Measurements from ENCODE around the gene TNPO3.
A peak's percentile ranks its signal among the peaks of the same experiment; 100 is the strongest.
"Not testable (repeated sequence)": the region's sequence is repeated elsewhere in the genome, so short reads cannot be mapped to it uniquely, and the experiment has no call there.

The TNPO3 gene

DNA sequence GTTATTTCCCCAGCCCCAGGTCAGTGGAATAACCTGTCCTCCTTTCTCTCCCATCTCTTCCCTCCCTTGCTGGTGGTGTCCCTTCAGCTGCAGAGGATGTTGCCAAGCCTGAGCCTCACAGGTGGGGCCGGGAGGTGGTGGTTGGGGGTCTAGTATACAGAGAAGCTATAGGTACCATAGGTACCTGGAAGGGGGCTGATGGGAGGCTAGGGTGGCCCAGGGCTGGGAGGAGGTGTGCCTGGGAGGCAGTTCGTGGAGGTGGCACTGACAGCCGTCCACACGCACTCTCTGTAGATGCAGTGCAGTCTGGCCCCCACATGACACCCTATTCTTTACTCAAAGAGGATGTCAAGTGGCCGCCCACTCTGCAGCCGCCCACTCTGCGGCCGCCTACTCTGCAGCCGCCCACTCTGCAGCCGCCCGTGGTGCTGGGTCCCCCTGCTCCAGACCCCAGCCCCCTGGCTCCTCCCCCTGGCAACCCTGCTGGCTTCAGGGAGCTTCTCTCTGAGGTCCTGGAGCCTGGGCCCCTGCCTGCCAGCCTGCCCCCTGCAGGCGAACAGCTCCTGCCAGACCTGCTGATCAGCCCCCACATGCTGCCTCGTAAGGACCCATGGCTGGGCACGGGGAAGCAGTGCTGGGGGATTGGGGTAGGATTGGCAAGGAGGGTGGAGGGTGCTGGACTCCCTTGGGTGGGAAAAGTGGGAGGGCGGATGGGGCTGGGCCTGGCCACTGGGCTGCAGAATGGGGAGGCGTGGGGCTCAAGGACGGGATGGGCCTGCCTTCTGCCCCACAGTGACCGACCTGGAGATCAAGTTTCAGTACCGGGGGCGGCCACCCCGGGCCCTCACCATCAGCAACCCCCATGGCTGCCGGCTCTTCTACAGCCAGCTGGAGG lies 107.7 kb downstream of the TNPO3 start:
- no peak overlapping the region for H3K27ac ChIP-seq (ENCODE audit: low read length)
- no peaks in the 10 kb centered on the region for H3K4me1 ChIP-seq (ENCODE audit: control insufficient read depth, insufficient read depth, low read length)
- peaks cover 0 to 3% of the 10 kb centered on the region in 2 donors for H3K36me3 ChIP-seq (ENCODE audit: control insufficient read depth in 2 of 2, insufficient read depth in 2 of 2, low read length in 2 of 2)
- H3K9ac ChIP-seq (ENCODE audit: low read length in 2 of 2) = no peak overlapping the region
- H3K4me3 ChIP-seq (ENCODE audit: low read length in 2 of 2) = no peak overlapping the region
- H3K9me3 ChIP-seq (ENCODE audit: control insufficient read depth in 2 of 2, low read length in 2 of 2) = no peaks in the 10 kb centered on the region
- H3K27me3 ChIP-seq (ENCODE audit: control insufficient read depth in 1 of 2, insufficient read depth in 2 of 2, low read length in 2 of 2) = peaks cover 0 to 2% of the 10 kb centered on the region in 2 donors

DNA sequence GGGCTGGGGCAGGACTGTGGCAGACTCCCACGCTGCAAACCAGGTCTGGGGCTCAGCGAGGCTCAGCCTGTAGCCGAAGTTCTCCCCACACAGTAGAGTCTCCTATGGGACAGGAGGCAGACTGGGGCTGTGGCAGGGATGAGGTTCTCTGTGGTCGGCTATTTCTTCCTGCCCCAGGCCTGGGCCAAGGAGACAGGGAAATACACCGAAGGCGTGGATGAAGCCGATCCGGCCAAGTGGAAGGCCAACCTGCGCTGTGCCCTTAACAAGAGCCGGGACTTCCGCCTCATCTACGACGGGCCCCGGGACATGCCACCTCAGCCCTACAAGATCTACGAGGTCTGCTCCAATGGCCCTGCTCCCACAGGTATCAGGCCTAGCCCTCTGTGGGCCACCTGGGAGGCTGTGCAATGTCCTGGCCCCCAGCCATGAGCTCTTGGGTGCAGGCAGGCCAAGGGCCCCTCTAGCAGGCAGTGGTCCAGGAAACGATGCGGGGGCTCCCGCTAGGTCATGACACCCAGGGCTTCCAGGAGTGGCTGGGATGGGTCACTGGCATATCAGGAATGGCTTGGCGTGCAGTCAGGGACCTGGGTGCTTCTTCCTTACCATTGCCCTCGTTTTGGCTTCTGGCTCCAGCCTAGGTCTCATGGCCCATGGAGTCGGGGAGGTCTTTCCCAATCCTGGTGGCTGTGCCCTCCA lies 109.1 kb downstream of the TNPO3 start:
- H3K36me3 ChIP-seq (ENCODE audit: control insufficient read depth in 2 of 2, insufficient read depth in 2 of 2, low read length in 2 of 2) = no peaks in the 10 kb centered on the region
- H3K9me3 ChIP-seq (ENCODE audit: control insufficient read depth in 2 of 2, low read length in 2 of 2) = no peaks in the 10 kb centered on the region
- H3K27me3 ChIP-seq (ENCODE audit: control insufficient read depth in 1 of 2, insufficient read depth in 2 of 2, low read length in 2 of 2) = peaks cover 0 to 2% of the 10 kb centered on the region in 2 donors
- no peak overlapping the region for H3K27ac ChIP-seq (ENCODE audit: low read length)
- no peak overlapping the region for H3K4me3 ChIP-seq (ENCODE audit: low read length in 2 of 2)
- no peak overlapping the region for H3K9ac ChIP-seq (ENCODE audit: low read length in 2 of 2)
- no peaks in the 10 kb centered on the region for H3K4me1 ChIP-seq (ENCODE audit: control insufficient read depth, insufficient read depth, low read length)

DNA sequence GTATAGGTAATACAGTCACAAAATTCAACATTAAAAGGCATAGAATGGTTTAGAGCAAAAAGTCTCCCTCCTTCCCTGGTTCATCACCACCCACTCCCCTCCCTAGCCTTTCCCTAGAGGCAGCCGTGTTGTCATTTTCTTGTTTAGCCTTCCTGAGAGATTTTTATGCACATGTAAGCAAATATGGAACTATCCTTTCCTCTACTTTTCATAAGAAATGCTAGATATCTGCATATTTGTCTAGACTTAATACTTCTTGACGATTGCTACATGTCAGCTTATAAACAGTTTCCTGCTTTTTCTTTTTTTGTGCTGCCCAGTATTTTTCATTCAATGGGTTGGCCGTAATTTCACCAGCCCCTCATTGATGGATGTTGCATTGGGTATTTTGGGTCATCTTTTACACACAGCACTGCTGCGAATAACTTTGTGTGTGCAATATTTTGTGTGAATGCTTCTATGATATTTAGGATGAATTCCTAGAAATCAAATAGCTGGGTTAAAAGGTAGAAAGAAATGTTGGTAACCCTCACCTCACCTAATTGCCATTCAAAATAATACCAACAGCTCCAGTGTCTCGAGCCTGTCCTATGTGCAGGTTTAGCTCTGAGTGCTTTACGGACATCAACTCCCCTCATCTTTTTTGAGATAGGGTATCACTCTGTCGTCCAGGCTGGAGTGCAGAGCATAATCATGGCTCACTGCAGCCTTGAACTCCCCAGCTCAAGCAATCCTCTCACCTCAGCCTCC lies 110.2 kb downstream of the TNPO3 start:
- H3K4me1 ChIP-seq (ENCODE audit: control insufficient read depth, insufficient read depth, low read length) = no peaks in the 10 kb centered on the region
- no peak overlapping the region for H3K9ac ChIP-seq (ENCODE audit: low read length in 2 of 2)
- peaks cover 2 to 4% of the 10 kb centered on the region in 2 donors for H3K27me3 ChIP-seq (ENCODE audit: control insufficient read depth in 1 of 2, insufficient read depth in 2 of 2, low read length in 2 of 2)
- no peaks in the 10 kb centered on the region for H3K9me3 ChIP-seq (ENCODE audit: control insufficient read depth in 2 of 2, low read length in 2 of 2)
- H3K36me3 ChIP-seq (ENCODE audit: control insufficient read depth in 2 of 2, insufficient read depth in 2 of 2, low read length in 2 of 2) = no peaks in the 10 kb centered on the region
- no peak overlapping the region for H3K27ac ChIP-seq (ENCODE audit: low read length)
- no peak overlapping the region for H3K4me3 ChIP-seq (ENCODE audit: low read length in 2 of 2)

DNA sequence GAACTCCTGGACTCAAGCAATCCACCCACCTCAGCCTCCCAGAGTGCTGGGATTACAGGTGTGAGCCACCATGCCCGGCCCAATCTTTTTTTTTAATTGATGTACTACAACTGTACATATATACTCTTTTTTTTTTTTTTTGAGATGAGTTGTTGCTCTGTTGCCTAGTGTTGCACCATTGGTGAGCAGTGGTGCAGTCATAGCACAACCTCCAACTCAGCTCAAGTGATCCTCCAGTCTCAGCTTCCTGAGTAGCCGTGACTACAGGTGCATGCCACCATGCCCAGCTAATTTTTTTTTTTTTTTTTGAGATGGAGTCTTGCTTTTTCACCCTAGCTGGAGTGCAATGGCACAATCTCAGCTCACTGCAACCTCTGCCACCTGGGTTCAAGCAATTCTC lies 111.7 kb downstream of the TNPO3 start:
- not testable (repeated sequence) for H3K4me1 ChIP-seq (ENCODE audit: control insufficient read depth, insufficient read depth, low read length); H3K9ac ChIP-seq (ENCODE audit: low read length in 2 of 2); H3K4me3 ChIP-seq (ENCODE audit: low read length in 2 of 2); H3K27ac ChIP-seq (ENCODE audit: low read length); H3K36me3 ChIP-seq (ENCODE audit: control insufficient read depth in 2 of 2, insufficient read depth in 2 of 2, low read length in 2 of 2); H3K9me3 ChIP-seq (ENCODE audit: control insufficient read depth in 2 of 2, low read length in 2 of 2)
- H3K27me3 ChIP-seq (ENCODE audit: control insufficient read depth in 1 of 2, insufficient read depth in 2 of 2, low read length in 2 of 2) = peaks cover 8 to 16% of the 10 kb centered on the region in 2 donors

DNA sequence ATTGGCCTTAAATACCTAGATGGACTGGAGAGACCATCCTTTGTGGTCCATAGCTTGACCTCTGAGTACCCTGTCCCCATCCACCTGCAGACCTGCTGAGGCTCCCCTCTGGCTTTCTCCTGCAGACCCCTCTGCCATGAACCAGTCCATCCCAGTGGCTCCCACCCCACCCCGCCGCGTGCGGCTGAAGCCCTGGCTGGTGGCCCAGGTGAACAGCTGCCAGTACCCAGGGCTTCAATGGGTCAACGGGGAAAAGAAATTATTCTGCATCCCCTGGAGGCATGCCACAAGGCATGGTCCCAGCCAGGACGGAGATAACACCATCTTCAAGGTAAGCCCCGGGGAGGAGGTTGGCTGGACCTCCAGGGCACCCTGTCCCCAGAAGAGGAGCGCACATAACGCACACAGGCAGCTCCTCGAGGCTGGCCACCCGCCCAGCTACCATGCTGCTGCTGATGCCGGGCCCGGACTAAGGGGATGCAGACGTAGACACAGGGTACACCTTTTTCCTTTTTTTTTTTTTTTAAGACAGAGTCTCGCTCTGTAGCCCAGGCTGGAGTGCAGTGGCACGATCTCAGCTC lies 112.9 kb downstream of the TNPO3 start:
- Histone ChIP-seq H3K4me3 (ENCODE audit: low read length in 2 of 2) (no peak overlapping the region), H3K27me3 (ENCODE audit: control insufficient read depth in 1 of 2, insufficient read depth in 2 of 2, low read length in 2 of 2) (peaks cover 13 to 24% of the 10 kb centered on the region in 2 donors), H3K27ac (ENCODE audit: low read length) (no peak overlapping the region), H3K9ac (ENCODE audit: low read length in 2 of 2) (no peak overlapping the region), H3K9me3 (ENCODE audit: control insufficient read depth in 2 of 2, low read length in 2 of 2) (no peaks in the 10 kb centered on the region), H3K36me3 (ENCODE audit: control insufficient read depth in 2 of 2, insufficient read depth in 2 of 2, low read length in 2 of 2) (no peaks in the 10 kb centered on the region), H3K4me1 (ENCODE audit: control insufficient read depth, insufficient read depth, low read length) (peaks cover 9% of the 10 kb centered on the region)

DNA sequence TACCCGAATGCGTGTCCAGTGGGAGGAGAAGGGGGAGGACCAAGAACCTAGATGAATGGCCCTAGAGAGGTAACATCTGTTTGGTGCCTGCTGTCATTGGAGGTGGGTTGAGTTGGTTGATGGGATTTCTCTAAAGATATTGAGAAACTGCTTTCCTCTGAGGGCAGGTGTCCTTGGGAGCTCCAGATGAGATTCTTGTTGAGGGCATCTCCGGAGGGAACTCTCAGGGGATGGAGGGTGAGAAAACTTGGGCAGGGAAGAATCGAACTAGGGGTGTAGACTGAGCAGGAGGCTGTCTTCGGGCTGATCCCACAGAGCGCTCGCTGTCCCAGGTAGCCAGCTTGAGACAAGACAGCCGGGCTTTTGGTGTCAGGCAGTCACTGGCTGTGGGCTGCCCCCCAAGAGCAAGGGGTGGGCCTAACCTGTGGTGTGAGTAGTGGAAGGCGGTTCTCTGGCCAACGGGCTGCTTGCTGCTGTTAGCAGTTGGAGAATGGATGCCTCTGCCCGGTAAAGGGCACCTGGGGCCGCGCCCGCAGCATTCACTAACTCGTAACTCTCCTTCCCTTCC lies 113.5 kb downstream of the TNPO3 start:
- no peaks in the 10 kb centered on the region for H3K9me3 ChIP-seq (ENCODE audit: control insufficient read depth in 2 of 2, low read length in 2 of 2)
- no peak overlapping the region for H3K9ac ChIP-seq (ENCODE audit: low read length in 2 of 2)
- no peak overlapping the region for H3K27ac ChIP-seq (ENCODE audit: low read length)
- peaks cover 9% of the 10 kb centered on the region for H3K4me1 ChIP-seq (ENCODE audit: control insufficient read depth, insufficient read depth, low read length)
- H3K4me3 ChIP-seq (ENCODE audit: low read length in 2 of 2) = no peak overlapping the region
- no peaks in the 10 kb centered on the region for H3K36me3 ChIP-seq (ENCODE audit: control insufficient read depth in 2 of 2, insufficient read depth in 2 of 2, low read length in 2 of 2)
- peaks cover 15 to 27% of the 10 kb centered on the region in 2 donors for H3K27me3 ChIP-seq (ENCODE audit: control insufficient read depth in 1 of 2, insufficient read depth in 2 of 2, low read length in 2 of 2)

DNA sequence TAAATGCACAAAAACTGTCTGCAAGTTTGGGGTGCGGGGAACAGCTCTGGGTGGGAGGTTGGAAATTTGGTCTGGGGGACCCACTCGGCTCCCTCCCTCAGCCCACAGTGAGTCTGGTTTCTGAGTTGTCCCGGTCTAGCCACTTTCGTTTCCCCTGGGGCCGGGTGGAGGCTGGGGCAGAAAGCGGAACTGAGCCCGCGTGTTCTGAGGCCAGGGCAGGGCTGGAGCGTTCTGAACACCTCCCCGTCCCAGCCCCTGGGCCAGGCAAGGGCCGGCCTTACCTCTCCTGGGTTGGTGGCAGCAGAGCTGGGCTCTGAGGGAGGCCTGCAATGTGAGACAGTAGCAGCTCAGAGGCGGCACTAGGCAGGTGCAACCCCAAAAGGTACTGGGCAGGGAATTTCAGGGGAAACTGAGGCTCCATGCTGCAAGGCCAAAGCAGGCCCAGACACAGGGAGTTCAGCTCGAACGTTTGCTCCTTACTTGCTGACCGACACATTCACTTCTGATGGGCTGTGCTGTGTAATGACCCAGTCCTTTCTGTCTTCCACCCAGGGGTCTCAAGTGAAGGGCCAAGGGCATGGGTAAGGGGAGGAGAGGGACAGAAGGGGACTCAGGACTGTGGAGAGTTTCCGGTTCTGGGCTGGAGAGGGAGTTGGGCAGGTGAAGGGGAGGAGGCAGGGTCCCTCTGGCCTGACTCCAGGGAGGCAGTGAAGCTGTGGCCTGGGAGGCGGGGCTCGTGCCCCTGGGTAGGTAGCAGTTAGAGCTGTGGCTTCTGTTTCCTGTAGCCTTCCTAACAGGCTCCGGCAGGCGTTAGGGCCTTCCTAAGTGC lies 114.2 kb downstream of the TNPO3 start:
- Histone ChIP-seq H3K36me3 (ENCODE audit: control insufficient read depth in 2 of 2, insufficient read depth in 2 of 2, low read length in 2 of 2) (no peaks in the 10 kb centered on the region), H3K27me3 (ENCODE audit: control insufficient read depth in 1 of 2, insufficient read depth in 2 of 2, low read length in 2 of 2) (peaks cover 15 to 27% of the 10 kb centered on the region in 2 donors), H3K27ac (ENCODE audit: low read length) (no peak overlapping the region), H3K9me3 (ENCODE audit: control insufficient read depth in 2 of 2, low read length in 2 of 2) (no peaks in the 10 kb centered on the region), H3K9ac (ENCODE audit: low read length in 2 of 2) (no peak overlapping the region), H3K4me1 (ENCODE audit: control insufficient read depth, insufficient read depth, low read length) (peaks cover 9% of the 10 kb centered on the region), H3K4me3 (ENCODE audit: low read length in 2 of 2) (peak overlapping the region in 1 of 2 donors; percentile 44)

DNA sequence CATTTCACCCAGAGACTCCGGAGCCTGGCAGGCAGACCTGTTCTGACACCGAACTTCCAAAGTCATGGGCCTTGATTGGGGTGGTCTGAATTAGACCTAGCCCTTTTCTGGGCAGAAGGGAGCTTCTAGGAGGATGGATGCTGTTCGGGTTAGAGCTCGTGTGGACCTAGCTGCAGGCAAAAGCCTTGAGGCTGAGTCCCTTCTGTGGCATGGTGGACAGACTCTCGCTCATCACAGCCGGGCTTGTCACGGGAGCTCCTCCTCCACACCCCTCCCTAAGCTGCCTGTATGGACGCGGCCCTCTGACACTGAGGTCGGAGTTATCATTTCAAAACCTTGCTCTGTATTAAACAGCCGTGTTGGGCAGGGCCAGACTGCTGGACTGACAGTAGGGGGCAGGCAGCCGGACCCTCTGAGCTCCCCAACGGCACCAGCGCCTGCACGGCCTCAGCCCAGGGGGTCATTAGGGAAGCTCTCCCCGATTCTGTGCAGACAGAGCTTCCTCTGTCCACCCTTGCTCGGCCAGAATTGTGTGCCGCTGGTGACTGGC lies 115.0 kb downstream of the TNPO3 start:
- H3K27me3 ChIP-seq (ENCODE audit: control insufficient read depth in 1 of 2, insufficient read depth in 2 of 2, low read length in 2 of 2) = peaks cover 17 to 30% of the 10 kb centered on the region in 2 donors
- H3K4me3 ChIP-seq (ENCODE audit: low read length in 2 of 2) = no peak overlapping the region
- H3K27ac ChIP-seq (ENCODE audit: low read length) = no peak overlapping the region
- no peaks in the 10 kb centered on the region for H3K36me3 ChIP-seq (ENCODE audit: control insufficient read depth in 2 of 2, insufficient read depth in 2 of 2, low read length in 2 of 2)
- peaks cover 9% of the 10 kb centered on the region for H3K4me1 ChIP-seq (ENCODE audit: control insufficient read depth, insufficient read depth, low read length)
- no peak overlapping the region for H3K9ac ChIP-seq (ENCODE audit: low read length in 2 of 2)
- no peaks in the 10 kb centered on the region for H3K9me3 ChIP-seq (ENCODE audit: control insufficient read depth in 2 of 2, low read length in 2 of 2)

DNA sequence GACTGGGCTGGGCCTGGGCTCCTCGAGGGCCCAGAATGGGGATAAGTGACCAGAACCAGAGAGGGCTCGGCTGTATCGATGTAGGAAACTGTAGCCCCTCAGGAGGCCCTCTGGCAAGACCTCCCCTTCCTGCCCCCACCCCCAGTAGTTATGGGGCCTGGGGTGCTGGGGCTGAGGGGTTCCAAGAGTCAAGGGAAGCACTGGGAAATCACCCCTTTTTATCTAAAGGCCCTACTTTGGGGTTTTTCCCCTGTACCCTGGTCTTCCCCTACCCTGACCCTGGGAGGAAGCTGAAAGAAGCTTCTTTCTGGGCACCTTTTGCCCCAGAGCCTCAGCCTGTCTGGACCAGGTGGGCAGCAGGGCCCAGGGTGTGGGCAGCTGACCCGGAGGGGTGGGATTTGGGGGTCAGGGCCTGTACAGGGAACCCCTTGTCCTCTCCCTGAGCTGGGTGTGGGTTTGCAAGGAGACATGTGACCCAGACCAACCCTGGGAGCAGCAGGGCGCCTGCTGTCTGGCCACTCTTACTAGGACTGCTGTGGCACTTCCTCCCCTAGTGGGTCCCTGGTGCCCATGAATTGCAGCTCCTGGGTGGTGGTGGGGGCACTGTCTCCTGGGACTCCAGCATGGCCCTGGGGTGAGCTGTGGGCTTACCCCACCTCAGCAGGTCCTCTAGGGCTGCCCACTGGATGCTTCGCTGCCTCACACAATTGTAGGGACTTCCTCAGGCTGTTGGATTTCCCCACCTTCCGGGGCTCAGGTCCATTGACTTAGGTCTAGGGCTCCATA lies 115.6 kb downstream of the TNPO3 start:
- H3K9ac ChIP-seq (ENCODE audit: low read length in 2 of 2) = no peak overlapping the region
- no peaks in the 10 kb centered on the region for H3K36me3 ChIP-seq (ENCODE audit: control insufficient read depth in 2 of 2, insufficient read depth in 2 of 2, low read length in 2 of 2)
- no peak overlapping the region for H3K4me3 ChIP-seq (ENCODE audit: low read length in 2 of 2)
- peaks cover 9% of the 10 kb centered on the region for H3K4me1 ChIP-seq (ENCODE audit: control insufficient read depth, insufficient read depth, low read length)
- H3K9me3 ChIP-seq (ENCODE audit: control insufficient read depth in 2 of 2, low read length in 2 of 2) = no peaks in the 10 kb centered on the region
- H3K27ac ChIP-seq (ENCODE audit: low read length) = no peak overlapping the region
- H3K27me3 ChIP-seq (ENCODE audit: control insufficient read depth in 1 of 2, insufficient read depth in 2 of 2, low read length in 2 of 2) = peaks cover 17 to 32% of the 10 kb centered on the region in 2 donors

Measured in stomach smooth muscle (tissue), 2 donors.